ENCODE results near the gene MBD5.

MBD5 gene

DNA sequence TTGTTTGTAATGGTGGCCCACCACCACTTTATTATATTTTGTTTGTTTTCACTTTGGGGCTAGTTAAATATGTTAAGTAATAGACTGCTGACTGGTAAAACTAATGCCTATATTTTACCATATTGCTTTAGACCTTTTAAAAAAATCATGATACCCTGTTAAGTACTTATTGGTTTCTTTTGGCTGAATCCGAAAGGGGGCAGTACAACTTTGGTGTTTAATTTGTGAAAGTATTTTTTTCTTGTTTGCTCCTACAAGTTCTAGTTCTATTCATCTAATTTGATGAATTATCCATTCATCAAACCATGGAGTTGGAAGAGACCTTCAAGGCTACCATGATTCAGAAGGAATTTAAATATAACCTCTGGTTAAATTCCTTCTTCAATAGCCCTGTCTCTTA is 147.0 kb downstream of the MBD5 start:
- Histone ChIP-seq H3K27ac (ENCODE audit: low read depth, low read length) (no peak overlapping the region), H3K4me1 (ENCODE audit: control insufficient read depth, insufficient read depth, low read length) (no peaks in the 10 kb centered on the region), H3K36me3 (ENCODE audit: control insufficient read depth, insufficient read depth, low read length) (no peaks in the 10 kb centered on the region), H3K9ac (ENCODE audit: low read depth, low read length) (no peak overlapping the region), H3K27me3 (ENCODE audit: control insufficient read depth, insufficient read depth, low read length) (no peaks in the 10 kb centered on the region), H3K4me3 (ENCODE audit: low read depth, low read length) (no peak overlapping the region), H3K9me3 (ENCODE audit: control insufficient read depth, insufficient read depth, low read length) (no peaks in the 10 kb centered on the region)

DNA sequence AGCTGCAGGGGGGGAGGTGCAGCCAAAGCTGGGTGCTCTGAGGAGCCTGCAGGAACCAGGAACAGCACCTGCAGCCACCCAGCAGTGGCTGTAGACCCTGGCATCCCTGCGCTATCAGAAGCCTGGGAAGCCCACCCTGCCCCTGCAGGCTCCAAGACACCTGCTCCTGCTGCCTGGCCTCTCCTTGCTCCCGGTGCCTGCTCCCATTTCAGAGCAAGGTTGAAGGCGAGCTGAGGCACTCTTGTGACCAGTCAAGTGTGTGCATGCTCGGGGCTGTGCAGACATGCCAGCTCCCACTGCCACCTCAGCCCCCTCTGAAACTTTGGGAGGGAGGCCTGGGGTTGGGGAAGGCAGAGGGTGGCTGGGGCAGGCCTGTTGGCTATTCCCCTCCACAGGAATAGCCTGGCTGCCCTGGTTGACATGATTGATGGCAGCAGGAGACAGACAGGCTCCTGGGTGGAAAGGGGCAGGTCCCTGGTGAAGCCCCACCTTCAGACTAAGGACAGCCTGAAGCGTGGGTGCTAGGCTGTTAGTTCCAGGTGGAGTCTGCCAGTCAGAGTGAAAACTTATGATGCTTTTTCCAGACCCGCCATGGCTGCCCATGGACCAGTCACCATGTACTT is 151.4 kb downstream of the MBD5 start:
- no peak overlapping the region for H3K27ac ChIP-seq (ENCODE audit: low read depth, low read length)
- H3K9ac ChIP-seq (ENCODE audit: low read depth, low read length): no peak overlapping the region
- no peak overlapping the region for H3K4me3 ChIP-seq (ENCODE audit: low read depth, low read length)
- H3K9me3 ChIP-seq (ENCODE audit: control insufficient read depth, insufficient read depth, low read length): no peaks in the 10 kb centered on the region
- no peaks in the 10 kb centered on the region for H3K4me1 ChIP-seq (ENCODE audit: control insufficient read depth, insufficient read depth, low read length)
- H3K36me3 ChIP-seq (ENCODE audit: control insufficient read depth, insufficient read depth, low read length): no peaks in the 10 kb centered on the region
- H3K27me3 ChIP-seq (ENCODE audit: control insufficient read depth, insufficient read depth, low read length): no peaks in the 10 kb centered on the region

DNA sequence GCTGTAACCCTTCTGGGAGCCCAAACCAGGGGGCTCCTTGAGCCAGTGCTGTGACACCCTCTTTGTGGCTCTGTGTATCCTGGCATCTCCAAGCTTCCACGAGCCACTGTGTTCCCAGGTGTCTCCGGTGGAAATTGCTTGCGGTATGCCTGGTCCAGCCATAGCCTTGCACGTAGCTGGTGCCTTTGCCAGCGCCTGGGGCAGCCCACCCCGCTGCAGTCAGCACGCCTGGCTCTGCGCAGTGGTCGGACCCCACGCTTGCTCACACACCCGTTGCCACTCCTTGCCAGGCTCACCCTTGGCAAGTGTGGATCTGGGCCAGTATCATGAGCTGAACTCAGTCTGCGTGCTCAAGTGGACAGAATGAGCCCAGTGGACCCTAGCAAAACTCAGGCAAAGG is 152.3 kb downstream of the MBD5 start:
- Histone ChIP-seq H3K27ac (ENCODE audit: low read depth, low read length) (no peak overlapping the region), H3K4me1 (ENCODE audit: control insufficient read depth, insufficient read depth, low read length) (no peaks in the 10 kb centered on the region), H3K9me3 (ENCODE audit: control insufficient read depth, insufficient read depth, low read length) (no peaks in the 10 kb centered on the region), H3K36me3 (ENCODE audit: control insufficient read depth, insufficient read depth, low read length) (no peaks in the 10 kb centered on the region), H3K4me3 (ENCODE audit: low read depth, low read length) (no peak overlapping the region), H3K9ac (ENCODE audit: low read depth, low read length) (no peak overlapping the region), H3K27me3 (ENCODE audit: control insufficient read depth, insufficient read depth, low read length) (no peaks in the 10 kb centered on the region)

DNA sequence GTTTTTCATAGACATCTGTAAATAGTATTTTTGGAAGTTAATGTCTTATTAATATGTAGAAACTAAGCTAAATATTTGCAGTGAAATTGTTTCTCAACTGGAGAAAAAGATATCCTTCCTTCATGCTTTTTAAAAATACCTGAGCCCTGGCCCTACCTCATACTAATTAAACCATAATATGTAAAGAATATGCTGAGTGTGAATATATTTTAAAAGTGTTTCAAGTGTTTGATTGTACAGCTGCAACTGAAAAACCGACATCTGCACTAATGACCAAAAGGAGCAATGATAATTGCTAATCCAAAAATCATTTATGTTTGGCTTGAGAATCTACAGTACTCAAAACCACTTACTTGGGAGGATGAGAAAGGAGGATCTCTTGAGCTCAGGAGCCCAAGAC is 156.7 kb downstream of the MBD5 start:
- H3K9me3 ChIP-seq (ENCODE audit: control insufficient read depth, insufficient read depth, low read length): no peaks in the 10 kb centered on the region
- no peaks in the 10 kb centered on the region for H3K36me3 ChIP-seq (ENCODE audit: control insufficient read depth, insufficient read depth, low read length)
- no peaks in the 10 kb centered on the region for H3K27me3 ChIP-seq (ENCODE audit: control insufficient read depth, insufficient read depth, low read length)
- H3K27ac ChIP-seq (ENCODE audit: low read depth, low read length): no peak overlapping the region
- no peak overlapping the region for H3K9ac ChIP-seq (ENCODE audit: low read depth, low read length)
- H3K4me1 ChIP-seq (ENCODE audit: control insufficient read depth, insufficient read depth, low read length): no peaks in the 10 kb centered on the region
- H3K4me3 ChIP-seq (ENCODE audit: low read depth, low read length): no peak overlapping the region

DNA sequence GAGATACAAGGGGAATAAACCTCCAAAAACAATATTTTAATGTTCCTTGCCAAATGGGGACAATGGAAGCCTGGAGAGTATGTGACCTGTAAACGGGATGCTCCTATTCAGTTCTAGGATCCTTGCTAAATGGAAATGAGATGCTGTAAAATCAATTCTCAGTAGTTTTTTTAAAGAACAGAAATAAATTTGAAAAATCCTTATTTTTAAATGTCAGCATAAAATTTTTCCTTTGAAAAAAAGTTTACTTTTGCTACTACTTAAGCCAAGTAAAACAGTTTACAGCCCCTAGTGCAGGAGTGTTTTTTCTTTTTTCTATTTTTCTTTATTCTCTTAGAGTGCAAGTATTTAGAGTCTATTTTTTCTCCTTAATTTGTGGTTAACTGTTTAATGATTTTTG is 158.8 kb downstream of the MBD5 start:
- Histone ChIP-seq H3K4me1 (ENCODE audit: control insufficient read depth, insufficient read depth, low read length) (no peaks in the 10 kb centered on the region), H3K4me3 (ENCODE audit: low read depth, low read length) (no peak overlapping the region), H3K27ac (ENCODE audit: low read depth, low read length) (no peak overlapping the region), H3K36me3 (ENCODE audit: control insufficient read depth, insufficient read depth, low read length) (no peaks in the 10 kb centered on the region), H3K9ac (ENCODE audit: low read depth, low read length) (no peak overlapping the region), H3K27me3 (ENCODE audit: control insufficient read depth, insufficient read depth, low read length) (no peaks in the 10 kb centered on the region), H3K9me3 (ENCODE audit: control insufficient read depth, insufficient read depth, low read length) (no peaks in the 10 kb centered on the region)

DNA sequence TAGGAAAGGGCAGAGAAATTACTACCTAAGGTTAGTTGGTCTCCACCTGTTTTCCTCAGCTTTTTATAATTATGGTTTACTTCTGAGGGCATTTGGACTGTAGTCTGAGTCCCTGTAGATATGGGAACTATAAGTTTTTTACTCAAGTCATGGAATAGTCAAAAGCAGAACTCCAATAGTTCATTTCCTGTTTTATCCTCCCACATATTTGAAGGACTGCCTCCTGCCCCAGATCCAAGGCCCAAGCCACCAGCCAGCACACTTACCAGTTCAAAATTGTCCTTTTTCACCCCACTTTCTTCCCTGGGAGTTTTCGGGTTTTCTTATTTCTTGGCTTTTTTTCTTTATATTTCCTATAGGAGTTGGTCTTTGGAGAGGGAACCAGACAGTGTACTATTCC is 164.1 kb downstream of the MBD5 start:
- Histone ChIP-seq H3K27ac (ENCODE audit: low read depth, low read length) (no peak overlapping the region), H3K4me3 (ENCODE audit: low read depth, low read length) (no peak overlapping the region), H3K27me3 (ENCODE audit: control insufficient read depth, insufficient read depth, low read length) (no peaks in the 10 kb centered on the region), H3K9ac (ENCODE audit: low read depth, low read length) (no peak overlapping the region), H3K36me3 (ENCODE audit: control insufficient read depth, insufficient read depth, low read length) (no peaks in the 10 kb centered on the region), H3K9me3 (ENCODE audit: control insufficient read depth, insufficient read depth, low read length) (no peaks in the 10 kb centered on the region), H3K4me1 (ENCODE audit: control insufficient read depth, insufficient read depth, low read length) (no peaks in the 10 kb centered on the region)

DNA sequence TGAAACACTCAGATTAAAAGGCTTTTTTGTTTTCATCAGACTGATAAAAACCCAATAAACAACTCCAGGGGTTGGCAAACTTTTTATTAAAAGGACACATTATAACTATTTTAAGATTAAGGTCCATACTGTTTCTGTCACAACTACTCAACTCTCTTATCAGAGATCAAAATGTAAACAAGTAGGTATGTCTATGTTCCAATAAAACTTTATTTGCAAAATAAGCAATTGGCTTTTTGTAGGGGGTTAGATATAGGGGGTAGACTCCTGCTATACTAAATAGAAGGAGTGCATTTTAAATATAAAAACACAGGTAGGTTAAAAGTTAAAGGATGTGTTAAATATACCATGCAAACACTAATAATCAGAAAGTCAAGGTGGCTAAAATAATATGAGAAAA is 174.0 kb downstream of the MBD5 start:
- Histone ChIP-seq H3K4me3 (ENCODE audit: low read depth, low read length) (no peak overlapping the region), H3K36me3 (ENCODE audit: control insufficient read depth, insufficient read depth, low read length) (no peaks in the 10 kb centered on the region), H3K27ac (ENCODE audit: low read depth, low read length) (no peak overlapping the region), H3K9ac (ENCODE audit: low read depth, low read length) (no peak overlapping the region), H3K27me3 (ENCODE audit: control insufficient read depth, insufficient read depth, low read length) (no peaks in the 10 kb centered on the region), H3K4me1 (ENCODE audit: control insufficient read depth, insufficient read depth, low read length) (0 out of 2 replicates have a peak, but pooled peaks cover 6% of the 10 kb centered on the region), H3K9me3 (ENCODE audit: control insufficient read depth, insufficient read depth, low read length) (no peaks in the 10 kb centered on the region)

DNA sequence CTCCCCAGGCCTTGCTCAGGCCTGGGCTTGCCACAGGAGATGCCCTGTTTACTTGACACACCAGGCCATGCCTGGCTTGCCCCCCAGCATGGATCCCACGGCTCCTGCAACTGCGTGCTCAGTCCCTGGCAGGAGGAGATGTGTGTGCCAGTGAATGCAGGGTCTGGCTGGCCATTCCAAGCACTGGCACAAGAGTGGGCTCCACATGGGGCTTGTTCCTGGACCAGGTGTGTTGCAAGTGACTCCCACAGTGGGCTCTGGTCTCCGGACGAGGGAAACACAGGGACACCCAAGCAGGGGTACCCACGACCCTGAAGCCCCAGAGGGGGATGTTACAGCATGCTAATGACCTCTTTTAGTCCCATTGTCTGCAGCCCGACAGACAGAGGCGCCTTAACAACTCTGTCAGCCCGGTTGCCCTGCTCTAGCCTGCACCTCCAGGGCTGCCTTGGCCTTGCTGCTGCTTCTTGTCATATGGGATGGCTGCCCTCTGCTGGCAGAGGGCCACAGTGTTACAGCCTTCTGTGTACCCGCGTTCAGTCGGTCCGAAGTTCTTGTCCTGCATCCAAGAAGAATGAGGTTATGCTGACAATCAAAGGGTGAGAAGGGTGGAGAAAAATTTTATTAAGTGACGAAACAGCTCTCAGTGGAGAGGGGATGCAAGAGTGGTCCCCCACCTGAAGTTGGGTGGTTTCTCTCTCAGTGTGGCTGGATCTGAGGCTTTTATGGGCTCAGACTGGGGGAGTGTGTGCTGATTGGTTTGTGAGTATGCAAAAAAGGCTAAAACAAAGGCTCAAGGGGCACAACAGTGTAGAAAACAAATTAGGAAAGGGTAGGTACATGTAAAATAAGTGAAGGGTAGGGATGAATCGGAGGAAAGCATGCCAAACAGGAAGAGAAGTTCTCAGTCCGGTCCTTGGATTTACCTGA is 180.4 kb downstream of the MBD5 start:
- H3K4me1 ChIP-seq (ENCODE audit: control insufficient read depth, insufficient read depth, low read length): 0 out of 2 replicates have a peak, but pooled peaks cover 8% of the 10 kb centered on the region
- H3K4me3 ChIP-seq (ENCODE audit: low read depth, low read length): no peak overlapping the region
- H3K9me3 ChIP-seq (ENCODE audit: control insufficient read depth, insufficient read depth, low read length): 0 out of 2 replicates have a peak, but pooled peaks cover 12% of the 10 kb centered on the region
- no peaks in the 10 kb centered on the region for H3K36me3 ChIP-seq (ENCODE audit: control insufficient read depth, insufficient read depth, low read length)
- H3K9ac ChIP-seq (ENCODE audit: low read depth, low read length): no peak overlapping the region
- H3K27ac ChIP-seq (ENCODE audit: low read depth, low read length): no peak overlapping the region
- H3K27me3 ChIP-seq (ENCODE audit: control insufficient read depth, insufficient read depth, low read length): no peaks in the 10 kb centered on the region

DNA sequence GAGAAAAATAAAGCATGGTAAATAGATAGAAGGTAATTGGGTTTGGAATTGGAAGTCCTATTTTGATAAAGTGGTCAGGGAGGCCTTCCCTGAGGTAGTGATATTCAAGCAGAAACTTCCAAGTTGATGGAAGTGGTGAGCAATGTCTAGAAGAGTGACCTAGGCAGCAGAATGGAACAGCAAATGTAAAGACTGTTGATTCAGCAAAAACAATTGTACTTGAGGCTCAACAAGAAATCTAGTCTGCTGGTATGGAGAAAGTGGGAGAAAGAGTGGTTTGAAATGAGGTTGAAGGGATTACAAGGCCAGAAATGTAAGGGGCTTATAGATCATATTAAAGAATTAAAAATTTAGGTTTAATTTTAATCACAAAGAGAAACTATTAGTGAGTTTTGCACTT is 181.3 kb downstream of the MBD5 start:
- H3K9me3 ChIP-seq (ENCODE audit: control insufficient read depth, insufficient read depth, low read length): 0 out of 2 replicates have a peak, but pooled peaks cover 12% of the 10 kb centered on the region

DNA sequence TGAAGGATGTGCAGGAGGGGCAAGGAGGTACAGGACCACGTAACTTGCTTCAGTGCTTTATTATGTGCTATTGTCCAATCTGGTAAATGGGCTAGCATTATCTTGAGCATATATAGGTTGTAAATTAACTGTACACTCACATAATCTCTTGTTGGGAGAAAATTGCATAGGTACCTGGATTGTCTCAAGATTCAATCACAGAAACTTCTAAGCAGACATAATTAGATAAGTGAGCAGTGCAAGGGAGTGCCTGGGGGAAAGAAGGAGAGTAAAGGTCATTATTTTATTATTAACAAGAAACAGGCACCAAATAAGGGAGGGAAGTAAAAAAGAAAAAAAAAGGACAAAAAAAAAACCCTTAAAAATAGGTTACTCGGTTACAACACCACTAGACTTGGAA is 186.2 kb downstream of the MBD5 start:
- no peak overlapping the region for H3K27ac ChIP-seq (ENCODE audit: low read depth, low read length)
- 0 out of 2 replicates have a peak, but pooled peaks cover 6% of the 10 kb centered on the region for H3K9me3 ChIP-seq (ENCODE audit: control insufficient read depth, insufficient read depth, low read length)
- no peaks in the 10 kb centered on the region for H3K4me1 ChIP-seq (ENCODE audit: control insufficient read depth, insufficient read depth, low read length)
- H3K27me3 ChIP-seq (ENCODE audit: control insufficient read depth, insufficient read depth, low read length): no peaks in the 10 kb centered on the region
- H3K4me3 ChIP-seq (ENCODE audit: low read depth, low read length): no peak overlapping the region
- no peak overlapping the region for H3K9ac ChIP-seq (ENCODE audit: low read depth, low read length)
- H3K36me3 ChIP-seq (ENCODE audit: control insufficient read depth, insufficient read depth, low read length): no peaks in the 10 kb centered on the region

More for the DNA sequence above, 181.3 kb downstream of the MBD5 start:
- Histone ChIP-seq H3K4me1 (ENCODE audit: control insufficient read depth, insufficient read depth, low read length) (0 out of 2 replicates have a peak, but pooled peaks cover 8% of the 10 kb centered on the region), H3K27ac (ENCODE audit: low read depth, low read length) (no peak overlapping the region), H3K36me3 (ENCODE audit: control insufficient read depth, insufficient read depth, low read length) (no peaks in the 10 kb centered on the region), H3K27me3 (ENCODE audit: control insufficient read depth, insufficient read depth, low read length) (no peaks in the 10 kb centered on the region), H3K9ac (ENCODE audit: low read depth, low read length) (no peak overlapping the region), H3K4me3 (ENCODE audit: low read depth, low read length) (no peak overlapping the region)

DNA sequence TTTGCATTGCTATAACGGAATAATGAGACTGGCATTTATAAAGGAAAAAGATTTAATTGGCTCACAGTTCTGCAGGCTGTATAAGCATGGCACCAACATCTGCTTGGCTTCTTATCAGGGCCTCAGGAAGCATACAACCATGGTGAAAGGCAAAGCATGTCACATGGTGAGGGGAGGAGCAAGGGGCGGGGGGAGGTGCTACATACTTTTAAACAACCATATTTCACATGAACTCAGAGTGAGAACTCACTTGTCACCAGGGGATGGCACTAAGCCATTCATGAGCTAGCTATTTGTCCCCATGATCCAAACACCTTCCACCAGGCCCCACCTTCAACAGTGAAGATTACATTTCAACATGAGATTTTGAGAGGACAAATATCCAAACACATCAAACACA is 188.7 kb downstream of the MBD5 start:
- H3K36me3 ChIP-seq (ENCODE audit: control insufficient read depth, insufficient read depth, low read length): no peaks in the 10 kb centered on the region
- H3K9me3 ChIP-seq (ENCODE audit: control insufficient read depth, insufficient read depth, low read length): no peaks in the 10 kb centered on the region
- no peak overlapping the region for H3K27ac ChIP-seq (ENCODE audit: low read depth, low read length)
- no peak overlapping the region for H3K9ac ChIP-seq (ENCODE audit: low read depth, low read length)
- H3K4me3 ChIP-seq (ENCODE audit: low read depth, low read length): no peak overlapping the region
- no peaks in the 10 kb centered on the region for H3K27me3 ChIP-seq (ENCODE audit: control insufficient read depth, insufficient read depth, low read length)
- H3K4me1 ChIP-seq (ENCODE audit: control insufficient read depth, insufficient read depth, low read length): no peaks in the 10 kb centered on the region
